Measurements from ENCODE around the gene LBP. TPM values are rescaled to one million over a fixed set of nuclear protein-coding genes. Genes with fewer than 3 reads are reported as not detected.

Gene LBP
- total RNA-seq, 1 experiment from 2014 or later: 0.15 TPM

DNA sequence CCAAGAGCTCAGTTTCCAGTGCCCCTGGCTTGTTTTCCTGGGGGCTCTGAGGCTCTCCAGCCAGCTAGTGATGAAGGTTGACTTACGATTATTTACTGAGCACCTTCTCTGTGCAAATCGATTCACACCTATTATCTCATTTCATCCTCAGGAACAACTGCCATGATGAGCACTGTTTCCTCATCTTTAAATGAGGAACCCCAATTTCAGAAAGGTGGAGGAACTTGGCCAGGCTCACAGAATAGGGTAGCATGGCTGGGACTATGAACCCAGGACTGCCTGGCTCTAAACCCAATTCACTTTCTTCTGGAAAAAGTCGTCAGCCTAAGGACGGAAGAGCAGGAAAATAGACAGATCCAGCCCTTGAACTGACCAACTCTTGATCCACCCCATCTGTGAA, 45.8 kb upstream of the LBP start:
- Histone ChIP-seq H3K4me3 (replicated peaks in 1 of 2; ENCODE audit: low read depth in 1 of 2, low read length in 2 of 2) (no peak overlapping the region), H3K9me3 (ENCODE audit: control insufficient read depth in 1 of 2, insufficient read depth in 1 of 2, low read depth in 1 of 2, low read length in 2 of 2) (no peaks in the 10 kb centered on the region), H3K4me2 (ENCODE audit: low read length) (no peak overlapping the region), H3K27ac (ENCODE audit: low read depth, low read length) (no peak overlapping the region), H3K4me1 (ENCODE audit: control insufficient read depth in 1 of 2, insufficient read depth in 2 of 2, low read length in 2 of 2) (peaks cover 6 to 10% of the 10 kb centered on the region in 2 experiments; a peak in 2 of 4 replicates), H3K9me2 (ENCODE audit: insufficient read depth) (no peaks in the 10 kb centered on the region), H3K27me3 (ENCODE audit: insufficient read depth, low read length) (no peaks in the 10 kb centered on the region), H4K20me1 (ENCODE audit: insufficient read depth) (no peaks in the 10 kb centered on the region), H2AFZ (ENCODE audit: low read depth, low read length, poor library complexity, severe bottlenecking) (no peak overlapping the region), H3K79me2 (ENCODE audit: insufficient read depth, low read length) (no peaks in the 10 kb centered on the region), H3K36me3 (ENCODE audit: control insufficient read depth in 1 of 2, insufficient read depth in 2 of 2, low read length in 2 of 2) (no peaks in the 10 kb centered on the region), H3K9ac (ENCODE audit: low read length) (no peak overlapping the region)
- ATAC-seq: no peak
- BruUV-seq (replicated peaks): no TSS peak
- POLR2A ChIA-PET: no interaction called here
- CTCF ChIA-PET: no interaction called here
- intact Hi-C loops (cut with micrococcal nuclease): no loop called here
- TF ChIP-seq ZFX (IDR thresholded peaks at IDR 0.05) (no peak), POLR2AphosphoS5 (IDR thresholded peaks at IDR 0.05; ENCODE audit: low read depth, low read length) (no peak), EGR1 (IDR thresholded peaks at IDR 0.05; ENCODE audit: low read depth) (no peak), EZH2phosphoT487 (IDR thresholded peaks at IDR 0.05; ENCODE audit: borderline replicate concordance) (no peak), CTCF (IDR thresholded peaks at IDR 0.05 in 2 of 3, conservative IDR thresholded peaks at IDR 0.05 in 1 of 3; ENCODE audit: borderline replicate concordance in 1 of 3, insufficient read depth in 1 of 3, low read depth in 2 of 3, low read length in 2 of 3) (no peak), SRF (IDR thresholded peaks at IDR 0.05; ENCODE audit: low read depth) (no peak), MAX (IDR thresholded peaks at IDR 0.05) (no peak), FOSL1 (IDR thresholded peaks at IDR 0.05; ENCODE audit: low read depth) (no peak), CBX3 (IDR thresholded peaks at IDR 0.05; ENCODE audit: low read depth) (no peak), ATF3 (IDR thresholded peaks at IDR 0.05) (no peak)
- no peak for DNase-seq (ENCODE audit: low read depth, low spot score)
- RAD21 ChIA-PET (ENCODE audit: low non-redundant PET in 1 of 2, low total read pairs in 2 of 2, uncharacterized antibody in 2 of 2, unreplicated experiment in 2 of 2): no interaction called here

Data from HCT116 (cell line).